DMS79 (cell line): Measurements from ENCODE around the gene HNRNPUL1.
A peak's percentile ranks its signal among the peaks of the same experiment; 100 is the strongest.
"Not testable (repeated sequence)": the region's sequence is repeated elsewhere in the genome, so short reads cannot be mapped to it uniquely, and the experiment has no call there.

Source experiments
- DNase-seq: peaks from one replicate; lab custom pipeline; 2025; lab: John Stamatoyannopoulos, UW

The HNRNPUL1 gene

GRCh38 chr19:41263850-41264580, at the start of gene HNRNPUL1:
Gene HNRNPUL1 (plus strand): TSS chr19:41264372. CDS start chr19:41264504, 132 bp downstream.
- peak; percentile 100 for DNase-seq

- DNase-seq, result no peak
Observed at GRCh38 chr19:41217741-41218140, 46.4 kb upstream of the HNRNPUL1 start.

- DNase-seq, result no peak
Observed at GRCh38 chr19:41218249-41218614, 45.9 kb upstream of the HNRNPUL1 start.

- DNase-seq, result no peak
Observed at GRCh38 chr19:41218615-41219507, 45.3 kb upstream of the HNRNPUL1 start, which contains the start of gene AXL. Gene AXL (plus strand): TSS chr19:41219223. CDS start chr19:41219393, 170 bp downstream.

- DNase-seq, result no peak
Observed at GRCh38 chr19:41219924-41220567, 44.1 kb upstream of the HNRNPUL1 start.

GRCh38 chr19:41220811-41221210, 43.4 kb upstream of the HNRNPUL1 start:
- DNase-seq, result no peak

GRCh38 chr19:41221514-41222205, 42.5 kb upstream of the HNRNPUL1 start:
- no peak for DNase-seq

GRCh38 chr19:41222240-41222639, 41.9 kb upstream of the HNRNPUL1 start:
- no peak for DNase-seq

- DNase-seq, result no peak
Observed at GRCh38 chr19:41223431-41224234, 40.5 kb upstream of the HNRNPUL1 start.

- DNase-seq, result no peak
Observed at GRCh38 chr19:41224632-41225031, 39.5 kb upstream of the HNRNPUL1 start.

GRCh38 chr19:41225238-41226052, 38.7 kb upstream of the HNRNPUL1 start:
- DNase-seq, result no peak

- DNase-seq, result no peak
Observed at GRCh38 chr19:41226053-41226873, 37.9 kb upstream of the HNRNPUL1 start.

- no peak for DNase-seq
Observed at GRCh38 chr19:41226874-41227390, 37.2 kb upstream of the HNRNPUL1 start.

GRCh38 chr19:41228486-41228885, 35.7 kb upstream of the HNRNPUL1 start:
- DNase-seq, result no peak

- DNase-seq, result not testable (repeated sequence)
Observed at GRCh38 chr19:41229338-41229737, 34.8 kb upstream of the HNRNPUL1 start.

- no peak for DNase-seq
Observed at GRCh38 chr19:41230067-41230857, 33.9 kb upstream of the HNRNPUL1 start.

- no peak for DNase-seq
Observed at GRCh38 chr19:41232686-41233085, 31.5 kb upstream of the HNRNPUL1 start.

- no peak for DNase-seq
Observed at GRCh38 chr19:41233748-41234240, 30.4 kb upstream of the HNRNPUL1 start.
